Epithelial cell of alveolus of lung (primary cell): ENCODE measurements around the gene MARCHF2. TPM values are rescaled to one million over a fixed set of nuclear protein-coding genes. Genes with fewer than 3 reads are reported as not detected.

Experiments used
- total RNA-seq: library from RNA; depleted of rRNA; stranded (reverse); fragments of >200 nt; gene quantifications from 2 replicates; pipeline ENCODE4 v1.2.1, GENCODE V29; 2015

Gene MARCHF2, protein sequence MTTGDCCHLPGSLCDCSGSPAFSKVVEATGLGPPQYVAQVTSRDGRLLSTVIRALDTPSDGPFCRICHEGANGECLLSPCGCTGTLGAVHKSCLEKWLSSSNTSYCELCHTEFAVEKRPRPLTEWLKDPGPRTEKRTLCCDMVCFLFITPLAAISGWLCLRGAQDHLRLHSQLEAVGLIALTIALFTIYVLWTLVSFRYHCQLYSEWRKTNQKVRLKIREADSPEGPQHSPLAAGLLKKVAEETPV
- total RNA-seq = 50.5 and 75.0 TPM in 2 replicates

DNA sequence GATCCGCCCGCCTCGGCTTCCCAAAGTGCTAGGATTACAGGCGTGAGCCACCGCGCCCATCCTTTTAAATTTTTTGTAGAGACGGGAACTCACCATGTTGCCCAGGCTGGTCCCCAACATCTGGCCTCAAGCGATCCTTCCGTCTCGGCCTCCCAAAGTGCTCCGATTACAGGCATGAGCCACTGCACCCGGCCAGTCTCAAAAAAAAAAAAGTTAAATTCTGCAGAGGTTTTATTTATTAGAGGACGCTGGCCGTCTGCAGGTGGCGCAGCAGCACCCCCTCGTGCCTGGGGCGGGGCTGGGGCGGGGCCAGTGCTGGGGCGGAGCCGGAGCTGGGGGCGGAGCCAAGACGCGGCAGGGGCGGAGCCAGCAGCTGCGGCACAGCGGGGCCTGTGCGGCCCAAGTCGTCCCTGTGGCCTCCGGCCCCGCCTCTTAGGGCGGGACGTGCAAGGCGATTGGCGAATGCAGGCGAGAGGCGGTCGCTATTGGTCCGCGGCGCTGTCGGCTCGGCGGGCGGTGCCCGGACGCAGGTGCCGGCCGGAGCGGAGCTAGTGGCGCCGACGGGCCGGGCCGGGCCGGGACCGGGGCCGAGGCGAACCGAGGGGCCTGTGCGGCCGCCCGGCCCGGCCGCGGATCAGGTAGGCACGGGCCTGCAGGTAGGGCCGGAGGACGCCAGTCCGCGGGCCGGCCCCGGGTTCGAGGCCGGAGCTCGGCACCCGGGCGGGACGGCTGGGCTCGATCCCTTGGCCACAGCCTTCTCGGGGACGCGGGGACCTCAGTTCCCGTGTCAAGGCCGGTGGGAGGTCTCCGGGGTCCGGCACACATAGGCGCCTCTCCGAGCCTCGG lies at the start of gene MARCHF2:
TSS of gene MARCHF2 (plus strand) at position 523 of the 846 bp plus-strand sequence. CDS start 8,536 bp downstream, outside the sequence.

DNA sequence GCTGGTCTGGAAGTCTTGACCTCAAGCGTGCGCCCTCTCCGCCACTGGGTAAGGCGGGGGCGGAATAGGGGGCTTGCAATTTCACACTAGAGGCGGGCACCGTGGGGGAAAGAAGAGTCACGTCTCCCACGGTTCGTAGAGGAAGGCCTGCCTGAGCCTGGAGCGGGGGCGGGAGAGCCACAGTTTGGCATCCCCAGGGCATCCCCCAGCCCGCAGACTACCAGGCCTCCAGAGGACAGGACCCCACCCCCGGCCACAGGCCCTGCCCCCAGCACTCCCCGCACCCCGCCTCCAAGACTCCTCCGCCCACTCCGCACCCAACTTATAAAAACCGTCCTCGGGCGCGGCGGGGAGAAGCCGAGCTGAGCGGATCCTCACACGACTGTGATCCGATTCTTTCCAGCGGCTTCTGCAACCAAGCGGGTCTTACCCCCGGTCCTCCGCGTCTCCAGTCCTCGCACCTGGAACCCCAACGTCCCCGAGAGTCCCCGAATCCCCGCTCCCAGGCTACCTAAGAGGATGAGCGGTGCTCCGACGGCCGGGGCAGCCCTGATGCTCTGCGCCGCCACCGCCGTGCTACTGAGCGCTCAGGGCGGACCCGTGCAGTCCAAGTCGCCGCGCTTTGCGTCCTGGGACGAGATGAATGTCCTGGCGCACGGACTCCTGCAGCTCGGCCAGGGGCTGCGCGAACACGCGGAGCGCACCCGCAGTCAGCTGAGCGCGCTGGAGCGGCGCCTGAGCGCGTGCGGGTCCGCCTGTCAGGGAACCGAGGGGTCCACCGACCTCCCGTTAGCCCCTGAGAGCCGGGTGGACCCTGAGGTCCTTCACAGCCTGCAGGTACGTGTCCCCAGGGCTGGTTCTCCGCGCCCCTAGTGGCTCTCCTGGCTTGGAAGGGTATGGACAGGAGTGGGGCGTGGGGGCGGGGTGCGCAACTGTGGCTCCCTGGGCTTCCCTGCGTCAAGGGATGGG lies 49.0 kb upstream of the MARCHF2 start, which contains the start of gene ANGPTL4:
TSS of gene ANGPTL4 (plus strand) at position 353 of the 969 bp plus-strand sequence. CDS start at position 520, 167 bp downstream.

DNA sequence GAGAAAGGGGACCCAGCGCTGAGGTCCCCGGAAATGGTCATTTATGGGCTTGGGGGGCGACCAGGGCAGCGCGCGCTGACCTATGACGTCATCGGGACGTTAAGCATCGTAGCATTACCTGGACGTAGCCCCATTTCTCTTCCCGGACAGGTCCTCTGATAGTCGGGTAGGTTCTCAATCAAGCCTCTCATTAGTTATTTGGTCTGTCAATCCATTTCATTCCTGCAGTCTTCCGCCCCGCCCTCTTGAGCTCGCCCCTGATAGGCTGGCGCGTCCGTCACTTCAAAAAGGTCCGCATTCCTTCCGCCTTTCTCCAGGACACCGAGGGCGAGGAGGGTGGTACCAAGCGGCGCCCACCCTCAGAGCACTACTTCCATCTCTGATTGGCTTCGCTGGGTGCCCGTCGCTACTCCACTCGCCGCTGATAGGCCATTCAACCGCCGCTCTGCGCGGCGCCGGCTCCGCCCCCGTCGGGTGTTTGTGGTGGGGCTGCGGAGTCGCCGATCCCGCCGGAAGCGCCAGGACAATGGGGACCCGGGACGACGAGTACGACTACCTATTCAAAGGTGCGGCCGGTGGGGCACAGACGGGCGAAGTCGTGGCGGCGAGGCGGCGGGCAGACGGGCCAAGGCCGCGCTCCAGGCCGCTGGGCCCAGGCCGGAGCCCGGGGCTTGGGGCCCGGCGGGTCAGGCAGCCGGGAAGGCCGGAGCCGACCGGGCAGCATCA lies 23.1 kb upstream of the MARCHF2 start, which contains the start of gene RAB11B:
TSS of gene RAB11B (plus strand) at position 470 of the 726 bp plus-strand sequence. CDS start at position 527, 57 bp downstream.

DNA sequence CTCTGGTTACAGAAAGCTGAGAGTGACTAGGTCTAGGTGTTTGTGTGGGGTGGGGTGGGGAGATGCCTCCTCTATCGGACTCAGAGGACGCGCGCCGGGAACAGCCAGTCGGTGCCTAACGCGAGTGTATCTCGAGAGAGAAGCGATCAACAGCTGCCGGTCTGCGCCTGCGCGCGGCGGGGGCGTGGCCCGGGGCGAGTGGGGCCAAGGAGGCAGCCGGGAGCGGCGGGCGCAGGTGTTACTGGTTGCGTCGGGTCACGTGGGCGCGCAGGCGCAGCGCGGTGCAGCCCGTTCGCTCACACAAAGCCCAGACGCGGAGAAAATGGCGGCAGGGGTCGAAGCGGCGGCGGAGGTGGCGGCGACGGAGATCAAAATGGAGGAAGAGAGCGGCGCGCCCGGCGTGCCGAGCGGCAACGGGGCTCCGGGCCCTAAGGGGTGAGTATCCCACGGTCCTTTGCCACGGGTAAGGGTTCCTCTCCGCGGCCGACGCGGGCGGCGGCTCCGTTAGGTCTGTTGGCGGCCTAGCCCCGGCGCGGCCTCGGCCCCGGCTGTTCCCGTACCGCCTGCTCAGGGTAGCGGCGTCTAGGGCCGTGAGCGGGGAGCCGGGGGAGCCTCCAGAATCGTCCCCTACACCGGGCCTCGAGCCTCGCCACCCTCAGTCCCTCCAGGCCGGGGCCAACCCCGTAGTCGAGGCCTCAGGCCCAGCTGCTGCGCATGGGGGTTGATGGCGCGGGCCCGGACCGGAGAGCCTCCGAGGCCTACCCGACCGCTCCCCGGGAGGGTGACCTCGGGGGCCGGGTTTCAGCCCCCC lies 31.8 kb downstream of the MARCHF2 start, which contains the start of gene HNRNPM:
TSS of gene HNRNPM (plus strand) at position 299 of the 811 bp plus-strand sequence. CDS start at position 323, 24 bp downstream.

Other genes with a start within 250 kb of the MARCHF2 start
- gene CERS4, start 203.9 kb upstream of the MARCHF2 start, total RNA-seq = 4.4 and 20.1 TPM in 2 replicates
- gene CD320, start 104.9 kb upstream of the MARCHF2 start, total RNA-seq = 60.6 and 82.6 TPM in 2 replicates
- gene NDUFA7, start 91.9 kb upstream of the MARCHF2 start, total RNA-seq = 48.2 and 58.2 TPM in 2 replicates
- gene RPS28, start 91.8 kb upstream of the MARCHF2 start, total RNA-seq = 462 and 558 TPM in 2 replicates
- gene KANK3, start 70.0 kb upstream of the MARCHF2 start, total RNA-seq = 2.2 and 4.9 TPM in 2 replicates
- 17.6 and 82.0 TPM in 2 replicates for gene ANGPTL4, start 49.1 kb upstream of the MARCHF2 start, total RNA-seq
- gene RAB11B, start 22.9 kb upstream of the MARCHF2 start, total RNA-seq = 26.8 and 52.6 TPM in 2 replicates
- gene HNRNPM, start 31.7 kb downstream of the MARCHF2 start, total RNA-seq = 75.1 and 96.7 TPM in 2 replicates
- gene PRAM1, start 89.3 kb downstream of the MARCHF2 start, total RNA-seq = not detected in 2 replicates
- gene ZNF414, start 100.9 kb downstream of the MARCHF2 start, total RNA-seq = 5.7 and 12.1 TPM in 2 replicates
- 0.08 and 0.52 TPM in 2 replicates for gene MYO1F, start 164.1 kb downstream of the MARCHF2 start, total RNA-seq
- gene ADAMTS10, start 197.4 kb downstream of the MARCHF2 start, total RNA-seq = 6.6 and 18.8 TPM in 2 replicates
- gene NFILZ, start 217.3 kb downstream of the MARCHF2 start, total RNA-seq = not detected in 2 replicates